NB4 (cell line): ENCODE measurements around the gene ANKS1A.

Source experiments
- POLR2A ChIP-seq: IDR thresholded peaks from 2 replicates; pipeline ENCODE4 v1.6.1; 2011; ENCODE audit warnings: mild to moderate bottlenecking; ENCODE audit not compliant: insufficient read length; ENCODE audit errors: extremely low read depth
- TF ChIP-seq, protein P1 (sequence below): IDR thresholded peaks from one replicate; pipeline ENCODE4 v1.5.1; 2012; ENCODE audit warnings: low read depth, low read length

DNA sequence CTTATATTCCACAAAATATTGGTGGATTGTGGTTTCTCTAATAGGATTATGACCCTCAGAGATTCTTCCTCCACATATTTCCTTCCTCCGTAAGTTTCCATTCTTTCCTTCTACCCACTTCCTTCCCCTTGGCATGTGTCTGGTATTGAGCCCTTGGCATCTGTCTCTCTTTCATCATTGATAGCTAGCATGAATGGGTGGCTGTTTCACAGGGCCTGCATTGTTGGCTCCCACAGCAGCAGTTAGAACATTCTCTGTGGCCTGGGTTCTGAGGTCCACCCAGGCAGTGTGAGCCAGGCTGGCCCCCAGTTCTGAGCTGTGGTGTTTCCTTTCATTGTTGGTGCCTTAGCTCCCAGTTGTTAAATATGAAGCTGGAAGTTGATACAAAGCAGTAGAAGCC is 125.3 kb downstream of the ANKS1A start:
- TF ChIP-seq, protein P1, sequence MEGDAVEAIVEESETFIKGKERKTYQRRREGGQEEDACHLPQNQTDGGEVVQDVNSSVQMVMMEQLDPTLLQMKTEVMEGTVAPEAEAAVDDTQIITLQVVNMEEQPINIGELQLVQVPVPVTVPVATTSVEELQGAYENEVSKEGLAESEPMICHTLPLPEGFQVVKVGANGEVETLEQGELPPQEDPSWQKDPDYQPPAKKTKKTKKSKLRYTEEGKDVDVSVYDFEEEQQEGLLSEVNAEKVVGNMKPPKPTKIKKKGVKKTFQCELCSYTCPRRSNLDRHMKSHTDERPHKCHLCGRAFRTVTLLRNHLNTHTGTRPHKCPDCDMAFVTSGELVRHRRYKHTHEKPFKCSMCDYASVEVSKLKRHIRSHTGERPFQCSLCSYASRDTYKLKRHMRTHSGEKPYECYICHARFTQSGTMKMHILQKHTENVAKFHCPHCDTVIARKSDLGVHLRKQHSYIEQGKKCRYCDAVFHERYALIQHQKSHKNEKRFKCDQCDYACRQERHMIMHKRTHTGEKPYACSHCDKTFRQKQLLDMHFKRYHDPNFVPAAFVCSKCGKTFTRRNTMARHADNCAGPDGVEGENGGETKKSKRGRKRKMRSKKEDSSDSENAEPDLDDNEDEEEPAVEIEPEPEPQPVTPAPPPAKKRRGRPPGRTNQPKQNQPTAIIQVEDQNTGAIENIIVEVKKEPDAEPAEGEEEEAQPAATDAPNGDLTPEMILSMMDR = no peak
- no peak for TF ChIP-seq POLR2A
